ENCODE results near the gene S100A13. TPM values are rescaled to one million over a fixed set of nuclear protein-coding genes. Genes with fewer than 3 reads are reported as not detected.

S100A13 gene
- total RNA-seq, 4 donors from 2014 or later: 33.8 to 67.8 (median 45.5) TPM

GRCh38 chr1:153573351-153573750 lies 54.0 kb downstream of the S100A13 start:
- no peaks in the 10 kb centered on the region for H3K36me3 ChIP-seq
- peaks cover 9 to 37% (median 14%) of the 10 kb centered on the region in 4 donors for H3K4me1 ChIP-seq
- no peak for TF ChIP-seq CTCF (IDR thresholded peaks at IDR 0.05)
- no peak for TF ChIP-seq POLR2AphosphoS5 (IDR thresholded peaks at IDR 0.05)
- no peak for TF ChIP-seq EP300 (IDR thresholded peaks at IDR 0.05; ENCODE audit: low read depth)
- TF ChIP-seq POLR2A (IDR thresholded peaks at IDR 0.05): no peak
- no peaks in the 10 kb centered on the region for H3K27me3 ChIP-seq
- H3K9me3 ChIP-seq: no peaks in the 10 kb centered on the region
- in situ Hi-C loops (cut with MboI; ENCODE audit: low pct_ligation_motif_present in 1 of 4, low pct_unique_long_range_greater_than_20kb in 1 of 4, low sequenced_read_pairs in 3 of 4) (loop anchor here in 1 of 4 donors (10.0 kb wide), 1 partner anchor 91 kb away; no protein-coding TSS in a partner anchor), intact Hi-C loops (cut with DNase I; ENCODE audit: low total_unique reads) (no loop called here)
- H3K4me3 ChIP-seq: no peak overlapping the region
- peak overlapping the region; percentile 29 to 63 (median 59) for H3K27ac ChIP-seq
- no peak for DNase-seq
- 66 to 69% methylated on average over 3 of the region's 3 CpGs for WGBS, 2 donors (ENCODE audit: low coverage in 1 of 2)

- Histone ChIP-seq H3K4me1 (peaks cover 17 to 38% (median 20%) of the 10 kb centered on the region in 4 donors), H3K4me3 (no peak overlapping the region), H3K36me3 (no peaks in the 10 kb centered on the region), H3K27me3 (no peaks in the 10 kb centered on the region), H3K9me3 (no peaks in the 10 kb centered on the region), H3K27ac (peak overlapping the region; percentile 29 to 63 (median 59))
- DNase-seq: peak; percentile 90
- intact Hi-C loops (cut with DNase I; ENCODE audit: low total_unique reads): no loop called here
- WGBS, 2 donors (ENCODE audit: low coverage in 1 of 2): 0 to 13% methylated on average over 3 of the region's 3 CpGs
- in situ Hi-C loops (cut with MboI; ENCODE audit: low pct_ligation_motif_present in 1 of 4, low pct_unique_long_range_greater_than_20kb in 1 of 4, low sequenced_read_pairs in 3 of 4): loop anchor here in 1 of 4 donors (10.0 kb wide), 1 partner anchor 92 kb away; no protein-coding TSS in a partner anchor
- peak in 2 of 3 donors; percentile 9 to 54 for TF ChIP-seq POLR2AphosphoS5 (IDR thresholded peaks at IDR 0.05)
- no peak for TF ChIP-seq EP300 (IDR thresholded peaks at IDR 0.05; ENCODE audit: low read depth)
- peak; percentile 76 to 90 (median 81) for TF ChIP-seq CTCF (IDR thresholded peaks at IDR 0.05)
- no peak for TF ChIP-seq POLR2A (IDR thresholded peaks at IDR 0.05)
Observed at GRCh38 chr1:153572569-153573015, 54.7 kb downstream of the S100A13 start.

- no peaks in the 10 kb centered on the region for H3K36me3 ChIP-seq
- H3K4me1 ChIP-seq: peaks cover 22 to 40% (median 24%) of the 10 kb centered on the region in 4 donors
- no peaks in the 10 kb centered on the region for H3K9me3 ChIP-seq
- intact Hi-C loops (cut with DNase I; ENCODE audit: low total_unique reads) (no loop called here), in situ Hi-C loops (cut with MboI; ENCODE audit: low pct_ligation_motif_present in 1 of 4, low pct_unique_long_range_greater_than_20kb in 1 of 4, low sequenced_read_pairs in 3 of 4) (loop anchor here in 1 of 4 donors (10.0 kb wide), 1 partner anchor 93 kb away; no protein-coding TSS in a partner anchor)
- WGBS, 2 donors (ENCODE audit: low coverage in 1 of 2): 68 to 77% methylated on average over 5 to 7 of the region's 7 CpGs
- no peak overlapping the region for H3K4me3 ChIP-seq
- TF ChIP-seq CTCF (IDR thresholded peaks at IDR 0.05) (no peak), EP300 (IDR thresholded peaks at IDR 0.05; ENCODE audit: low read depth) (no peak), POLR2A (IDR thresholded peaks at IDR 0.05) (no peak), POLR2AphosphoS5 (IDR thresholded peaks at IDR 0.05) (no peak)
- H3K27ac ChIP-seq: no peak overlapping the region
- no peak for DNase-seq
- no peaks in the 10 kb centered on the region for H3K27me3 ChIP-seq
Observed at GRCh38 chr1:153571706-153572105, 55.6 kb downstream of the S100A13 start.

- intact Hi-C loops (cut with DNase I; ENCODE audit: low total_unique reads): no loop called here
- H3K27ac ChIP-seq: no peak overlapping the region
- no peak for DNase-seq
- peaks cover 28 to 49% (median 32%) of the 10 kb centered on the region in 4 donors for H3K4me1 ChIP-seq
- H3K27me3 ChIP-seq: no peaks in the 10 kb centered on the region
- 30 to 57% methylated on average over 2 to 5 of the region's 5 CpGs for WGBS, 2 donors (ENCODE audit: low coverage in 1 of 2)
- TF ChIP-seq POLR2AphosphoS5 (IDR thresholded peaks at IDR 0.05): no peak
- no peak for TF ChIP-seq EP300 (IDR thresholded peaks at IDR 0.05; ENCODE audit: low read depth)
- TF ChIP-seq CTCF (IDR thresholded peaks at IDR 0.05): no peak
- no peak for TF ChIP-seq POLR2A (IDR thresholded peaks at IDR 0.05)
- in situ Hi-C loops (cut with MboI; ENCODE audit: low pct_ligation_motif_present in 1 of 4, low pct_unique_long_range_greater_than_20kb in 1 of 4, low sequenced_read_pairs in 3 of 4): loop anchor here in 1 of 4 donors (10.0 kb wide), 1 partner anchor 94 kb away; no protein-coding TSS in a partner anchor
- H3K4me3 ChIP-seq: no peak overlapping the region
- no peaks in the 10 kb centered on the region for H3K36me3 ChIP-seq
- no peaks in the 10 kb centered on the region for H3K9me3 ChIP-seq
Observed at GRCh38 chr1:153570874-153571273, 56.4 kb downstream of the S100A13 start.
